ENCODE results near the gene PNMA8C. TPM values are rescaled to one million over a fixed set of nuclear protein-coding genes. Genes with fewer than 3 reads are reported as not detected.
"Not testable (repeated sequence)": the region's sequence is repeated elsewhere in the genome, so short reads cannot be mapped to it uniquely, and the experiment has no call there.

PNMA8C gene
- total RNA-seq, 2 experiments from 2014 or later: not detected

DNA sequence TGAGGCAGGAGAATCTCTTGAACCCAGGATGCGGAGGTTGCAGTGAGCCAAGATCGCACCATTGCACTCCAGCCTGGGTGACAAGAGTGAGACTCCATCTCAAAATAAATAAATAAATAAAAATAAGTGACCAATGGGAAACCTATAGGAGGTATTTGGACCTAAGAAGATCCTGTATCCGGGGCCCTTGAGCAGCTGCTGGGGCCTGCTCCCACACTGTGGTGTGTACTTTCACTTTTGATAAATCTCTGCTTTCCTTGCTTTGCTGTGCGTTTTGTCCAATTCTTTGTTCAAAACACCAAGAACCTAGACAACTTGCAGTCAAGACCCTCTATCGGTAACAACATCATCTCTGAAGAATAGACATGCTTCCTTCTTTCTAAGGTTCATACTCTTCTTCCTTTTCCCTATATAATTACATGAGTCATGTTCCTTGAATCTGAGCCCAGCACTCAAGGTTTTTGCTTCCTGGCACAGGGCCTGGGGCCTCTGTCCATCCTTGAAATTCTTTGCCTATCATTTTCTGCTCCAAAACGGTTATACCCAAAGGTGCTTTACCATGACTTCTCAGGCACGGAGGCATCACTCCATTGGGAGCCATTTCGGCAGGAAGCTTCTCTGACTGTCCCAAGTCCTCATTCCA, 14.2 kb upstream of the PNMA8C start:
- intact Hi-C loops (cut with DNase I, micrococcal nuclease): no loop called here
- Histone ChIP-seq H3K36me3 (ENCODE audit: insufficient read depth, low read length) (no peaks in the 10 kb centered on the region), H3K27ac (ENCODE audit: low read depth in 1 of 2, low read length in 2 of 2) (no peak overlapping the region), H3K4me1 (ENCODE audit: insufficient read depth, low read length) (no peaks in the 10 kb centered on the region), H3K4me3 (ENCODE audit: low read length) (no peak overlapping the region), H3K9me3 (ENCODE audit: control insufficient read depth in 1 of 2, insufficient read depth in 1 of 2, low read length in 2 of 2) (no peaks in the 10 kb centered on the region), H3K27me3 (ENCODE audit: control insufficient read depth in 1 of 2, insufficient read depth in 2 of 2, low read length in 2 of 2) (no peaks in the 10 kb centered on the region)
- Mint-ChIP-seq H3K9me3 (no peaks in the 10 kb centered on the region), H3K36me3 (ENCODE audit: low read depth) (no peaks in the 10 kb centered on the region), H3K27ac (no peak overlapping the region), H3K4me3 (no peak overlapping the region), H3K27me3 (peaks cover 14% of the 10 kb centered on the region), H3K4me1 (ENCODE audit: low read depth) (no peaks in the 10 kb centered on the region)
- ATAC-seq (ENCODE audit: poor library complexity) (no peak), DNase-seq (no peak)
- TF ChIP-seq, protein P1, sequence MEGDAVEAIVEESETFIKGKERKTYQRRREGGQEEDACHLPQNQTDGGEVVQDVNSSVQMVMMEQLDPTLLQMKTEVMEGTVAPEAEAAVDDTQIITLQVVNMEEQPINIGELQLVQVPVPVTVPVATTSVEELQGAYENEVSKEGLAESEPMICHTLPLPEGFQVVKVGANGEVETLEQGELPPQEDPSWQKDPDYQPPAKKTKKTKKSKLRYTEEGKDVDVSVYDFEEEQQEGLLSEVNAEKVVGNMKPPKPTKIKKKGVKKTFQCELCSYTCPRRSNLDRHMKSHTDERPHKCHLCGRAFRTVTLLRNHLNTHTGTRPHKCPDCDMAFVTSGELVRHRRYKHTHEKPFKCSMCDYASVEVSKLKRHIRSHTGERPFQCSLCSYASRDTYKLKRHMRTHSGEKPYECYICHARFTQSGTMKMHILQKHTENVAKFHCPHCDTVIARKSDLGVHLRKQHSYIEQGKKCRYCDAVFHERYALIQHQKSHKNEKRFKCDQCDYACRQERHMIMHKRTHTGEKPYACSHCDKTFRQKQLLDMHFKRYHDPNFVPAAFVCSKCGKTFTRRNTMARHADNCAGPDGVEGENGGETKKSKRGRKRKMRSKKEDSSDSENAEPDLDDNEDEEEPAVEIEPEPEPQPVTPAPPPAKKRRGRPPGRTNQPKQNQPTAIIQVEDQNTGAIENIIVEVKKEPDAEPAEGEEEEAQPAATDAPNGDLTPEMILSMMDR (IDR thresholded peaks at IDR 0.05): no peak
- ChIA-PET POLR2A (no interaction called here), CTCF (no interaction called here)

DNA sequence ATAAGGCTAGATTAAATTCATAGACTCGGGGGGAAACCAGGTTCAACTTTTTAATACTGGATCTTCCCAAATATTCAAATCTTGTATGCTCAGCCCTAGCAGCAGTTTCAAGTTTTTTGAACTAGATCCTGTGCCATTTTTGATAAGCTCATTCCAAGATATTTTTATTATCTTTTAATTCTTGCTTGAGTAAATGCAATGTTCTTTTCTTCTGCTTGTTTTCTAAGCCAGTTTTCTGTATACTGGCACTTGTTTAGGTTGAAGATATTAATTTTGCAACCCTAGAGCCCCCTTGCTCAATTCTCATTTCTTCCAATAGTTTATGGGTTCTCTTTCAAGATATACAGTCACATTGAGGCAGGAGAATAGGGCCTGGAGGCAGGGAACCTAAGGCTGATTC, 13.1 kb upstream of the PNMA8C start:
- H3K4me1 ChIP-seq (ENCODE audit: insufficient read depth, low read length): no peaks in the 10 kb centered on the region
- Mint-ChIP-seq H3K27me3 (peaks cover 6% of the 10 kb centered on the region), H3K9me3 (no peaks in the 10 kb centered on the region), H3K36me3 (ENCODE audit: low read depth) (no peaks in the 10 kb centered on the region), H3K4me3 (no peak overlapping the region), H3K27ac (no peak overlapping the region), H3K4me1 (ENCODE audit: low read depth) (no peaks in the 10 kb centered on the region)
- H3K4me3 ChIP-seq (ENCODE audit: low read length): no peak overlapping the region
- intact Hi-C loops (cut with DNase I, micrococcal nuclease): no loop called here
- DNase-seq (no peak), ATAC-seq (ENCODE audit: poor library complexity) (no peak)
- no peaks in the 10 kb centered on the region for H3K36me3 ChIP-seq (ENCODE audit: insufficient read depth, low read length)
- H3K9me3 ChIP-seq (ENCODE audit: control insufficient read depth in 1 of 2, insufficient read depth in 1 of 2, low read length in 2 of 2): no peaks in the 10 kb centered on the region
- ChIA-PET CTCF (no interaction called here), POLR2A (no interaction called here)
- H3K27ac ChIP-seq (ENCODE audit: low read depth in 1 of 2, low read length in 2 of 2): no peak overlapping the region
- TF ChIP-seq, protein P1 (IDR thresholded peaks at IDR 0.05): no peak
- no peaks in the 10 kb centered on the region for H3K27me3 ChIP-seq (ENCODE audit: control insufficient read depth in 1 of 2, insufficient read depth in 2 of 2, low read length in 2 of 2)

DNA sequence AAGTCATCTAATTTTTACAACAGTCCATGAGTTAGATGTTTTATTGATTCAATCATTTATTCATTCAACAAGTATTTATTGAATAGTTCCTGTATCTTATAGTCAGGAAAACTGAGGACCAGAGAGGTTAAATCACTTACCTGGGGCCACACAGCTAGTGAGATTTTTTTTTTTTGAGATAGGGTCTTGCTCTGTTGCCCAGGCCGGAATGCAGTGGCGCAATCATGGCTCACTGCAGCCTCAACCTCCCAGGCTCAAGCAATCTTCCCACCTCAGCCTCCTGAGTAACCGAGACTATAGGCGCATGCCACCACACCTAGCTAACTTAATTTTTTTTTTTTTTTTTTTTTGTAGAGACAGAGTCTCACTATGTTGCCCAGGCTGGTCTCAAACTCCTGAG, 7.0 kb upstream of the PNMA8C start:
- CTCF ChIA-PET; intact Hi-C loops (cut with DNase I, micrococcal nuclease); H3K27ac Mint-ChIP-seq; H3K27ac ChIP-seq (ENCODE audit: low read depth in 1 of 2, low read length in 2 of 2); H3K36me3 Mint-ChIP-seq (ENCODE audit: low read depth); DNase-seq; H3K4me3 ChIP-seq (ENCODE audit: low read length); H3K9me3 Mint-ChIP-seq; H3K4me3 Mint-ChIP-seq; POLR2A ChIA-PET; H3K36me3 ChIP-seq (ENCODE audit: insufficient read depth, low read length); H3K27me3 ChIP-seq (ENCODE audit: control insufficient read depth in 1 of 2, insufficient read depth in 2 of 2, low read length in 2 of 2); H3K4me1 ChIP-seq (ENCODE audit: insufficient read depth, low read length); H3K4me1 Mint-ChIP-seq (ENCODE audit: low read depth); H3K9me3 ChIP-seq (ENCODE audit: control insufficient read depth in 1 of 2, insufficient read depth in 1 of 2, low read length in 2 of 2); ATAC-seq (ENCODE audit: poor library complexity): not testable (repeated sequence)
- H3K27me3 Mint-ChIP-seq: peaks cover 35% of the 10 kb centered on the region

DNA sequence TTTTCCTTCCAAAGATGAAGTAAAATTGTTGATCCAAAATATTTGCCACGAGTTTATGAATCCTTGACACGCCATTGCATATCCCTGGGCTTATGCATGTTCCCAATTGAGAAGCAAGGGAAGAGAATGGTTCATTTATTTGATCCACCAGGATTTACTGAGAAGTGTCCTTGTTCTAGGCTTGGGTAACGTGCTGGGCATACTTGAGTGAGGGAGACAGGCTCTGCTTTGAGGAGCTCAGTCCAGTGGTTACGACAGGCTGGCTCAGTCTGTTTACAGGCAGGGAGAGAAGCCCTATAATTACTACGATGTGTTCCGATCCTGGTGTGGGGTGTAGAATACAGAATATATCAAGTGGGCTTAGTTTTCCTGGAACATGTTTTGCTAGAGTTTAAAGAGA, 6.3 kb upstream of the PNMA8C start:
- Mint-ChIP-seq H3K36me3 (ENCODE audit: low read depth) (no peaks in the 10 kb centered on the region), H3K9me3 (no peaks in the 10 kb centered on the region), H3K4me1 (ENCODE audit: low read depth) (peaks cover under 1% of the 10 kb centered on the region), H3K27me3 (peaks cover 42% of the 10 kb centered on the region), H3K27ac (no peak overlapping the region), H3K4me3 (no peak overlapping the region)
- no peaks in the 10 kb centered on the region for H3K9me3 ChIP-seq (ENCODE audit: control insufficient read depth in 1 of 2, insufficient read depth in 1 of 2, low read length in 2 of 2)
- TF ChIP-seq, protein P1 (IDR thresholded peaks at IDR 0.05): no peak
- CTCF ChIA-PET: no interaction called here
- H3K4me3 ChIP-seq (ENCODE audit: low read length): no peak overlapping the region
- peaks cover 2 to 10% of the 10 kb centered on the region in 2 experiments for H3K27me3 ChIP-seq (ENCODE audit: control insufficient read depth in 1 of 2, insufficient read depth in 2 of 2, low read length in 2 of 2)
- no peaks in the 10 kb centered on the region for H3K36me3 ChIP-seq (ENCODE audit: insufficient read depth, low read length)
- no peak for DNase-seq
- no peak for ATAC-seq (ENCODE audit: poor library complexity)
- intact Hi-C loops (cut with DNase I, micrococcal nuclease): no loop called here
- POLR2A ChIA-PET: no interaction called here
- no peaks in the 10 kb centered on the region for H3K4me1 ChIP-seq (ENCODE audit: insufficient read depth, low read length)
- H3K27ac ChIP-seq (ENCODE audit: low read depth in 1 of 2, low read length in 2 of 2): no peak overlapping the region

DNA sequence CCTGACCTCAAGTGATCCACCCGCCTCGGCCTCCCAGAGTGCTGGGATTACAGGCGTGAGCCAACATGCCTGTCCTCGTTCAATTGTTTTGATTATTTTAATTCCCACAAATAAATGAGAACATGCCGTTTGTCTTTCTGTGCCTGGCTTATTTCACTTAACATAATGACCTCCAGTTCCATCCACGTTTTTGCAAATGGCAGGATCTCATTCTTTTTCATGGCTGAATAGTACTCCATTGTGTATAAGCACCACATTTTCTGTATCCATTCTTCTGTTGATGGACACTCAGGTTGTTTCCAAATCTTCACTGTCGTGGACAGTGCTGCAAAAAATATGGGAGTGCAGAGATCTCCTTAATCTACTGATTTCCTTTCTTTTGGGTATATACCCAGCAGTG, 4.7 kb upstream of the PNMA8C start:
- ATAC-seq (ENCODE audit: poor library complexity); H3K9me3 Mint-ChIP-seq; H3K4me3 Mint-ChIP-seq; CTCF ChIA-PET; H3K36me3 Mint-ChIP-seq (ENCODE audit: low read depth); DNase-seq; H3K4me3 ChIP-seq (ENCODE audit: low read length); H3K4me1 ChIP-seq (ENCODE audit: insufficient read depth, low read length); POLR2A ChIA-PET; H3K27ac Mint-ChIP-seq; H3K27ac ChIP-seq (ENCODE audit: low read depth in 1 of 2, low read length in 2 of 2); H3K9me3 ChIP-seq (ENCODE audit: control insufficient read depth in 1 of 2, insufficient read depth in 1 of 2, low read length in 2 of 2); H3K36me3 ChIP-seq (ENCODE audit: insufficient read depth, low read length); intact Hi-C loops (cut with DNase I, micrococcal nuclease): not testable (repeated sequence)
- Mint-ChIP-seq H3K4me1 (ENCODE audit: low read depth) (peaks cover 15% of the 10 kb centered on the region), H3K27me3 (peaks cover 57% of the 10 kb centered on the region)
- peaks cover 10 to 23% of the 10 kb centered on the region in 2 experiments for H3K27me3 ChIP-seq (ENCODE audit: control insufficient read depth in 1 of 2, insufficient read depth in 2 of 2, low read length in 2 of 2)
